Coronary artery (tissue), 2 donors: ENCODE results near the gene RAPGEF2.
"Not testable (repeated sequence)": the region's sequence is repeated elsewhere in the genome, so short reads cannot be mapped to it uniquely, and the experiment has no call there.

Experiments
- DNase-seq: peaks from one replicate; pipeline ENCODE4 v3.0.0-alpha.2; 2017; ENCODE audit warnings: low spot score
- H3K27ac ChIP-seq, 2 donors: fragments of 200-600 bp; sonication (generic); one replicate each; pipeline ENCODE4 v1.5.1; 2016 to 2019
- H3K4me3 ChIP-seq: fragments of 200-600 bp; sonication (generic); 2 replicates; pipeline ENCODE4 v1.5.1; 2016; ENCODE audit warnings: mild to moderate bottlenecking, moderate library complexity
- CTCF ChIP-seq: fragments of 200-600 bp; sonication (generic); IDR thresholded peaks from one replicate; pipeline ENCODE4 v1.5.1; 2019; ENCODE audit warnings: antibody characterized with exemption

RAPGEF2 gene

GRCh38 chr4:159370286-159370685 lies 267.4 kb downstream of the RAPGEF2 start:
- DNase-seq, result no peak
- Histone ChIP-seq H3K4me3 (no peak overlapping the region), H3K27ac (no peak overlapping the region)
- no peak for TF ChIP-seq CTCF

GRCh38 chr4:159374749-159375530 lies 272.1 kb downstream of the RAPGEF2 start:
- no peak for TF ChIP-seq CTCF

DNA sequence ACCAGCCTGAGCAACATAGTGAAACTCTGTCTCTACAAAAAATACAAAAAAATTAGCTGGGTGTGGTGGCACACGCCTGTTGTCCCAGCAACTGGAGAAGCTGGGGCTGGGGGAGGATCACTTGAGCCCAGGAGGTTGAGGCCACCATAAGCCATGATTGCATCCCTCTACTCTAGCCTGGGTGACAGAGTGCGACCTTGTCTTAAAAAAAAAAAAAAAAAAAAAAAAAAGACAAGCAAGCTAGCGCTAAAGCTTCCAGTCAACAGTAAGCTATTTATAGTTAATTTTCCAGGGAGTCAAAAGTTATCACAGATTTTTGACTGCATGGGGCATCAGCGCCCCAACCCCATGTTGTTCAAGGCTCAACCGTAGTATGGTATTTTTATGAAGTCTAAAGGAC lies 273.4 kb downstream of the RAPGEF2 start:
- no peak for TF ChIP-seq CTCF
- no peak for DNase-seq
- H3K27ac ChIP-seq, result no peak overlapping the region
- no peak overlapping the region for H3K4me3 ChIP-seq

More at GRCh38 chr4:159374749-159375530, 272.1 kb downstream of the RAPGEF2 start:
- no peak for DNase-seq
- Histone ChIP-seq H3K27ac (no peak overlapping the region), H3K4me3 (no peak overlapping the region)

DNA sequence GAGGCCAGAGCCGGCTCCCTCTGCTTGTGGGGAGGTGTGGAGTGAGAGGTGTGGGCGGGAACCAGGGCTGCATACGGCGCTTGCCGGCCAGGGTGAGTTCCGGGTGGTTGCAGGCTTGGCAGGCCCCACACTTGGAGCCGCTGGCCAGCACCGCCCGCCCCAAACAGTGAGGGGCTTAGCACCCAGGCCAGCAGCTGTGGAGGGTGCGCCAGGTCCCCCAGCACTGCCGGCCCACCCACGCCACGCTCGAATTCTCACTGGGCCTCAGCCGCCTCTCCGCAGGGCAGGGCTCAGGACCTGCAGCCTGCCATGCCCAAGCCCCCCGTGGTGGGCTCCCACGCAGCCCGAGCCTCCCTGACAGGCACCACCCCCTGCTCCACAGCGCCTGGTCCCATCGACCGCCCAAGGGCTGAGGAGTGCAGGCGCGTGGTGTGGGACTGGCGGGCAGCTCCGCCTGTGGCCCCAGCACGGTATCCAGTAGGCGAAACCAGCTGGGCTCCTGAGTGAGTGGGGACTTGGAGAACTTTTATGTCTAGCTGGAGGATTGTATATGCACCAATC lies 275.3 kb downstream of the RAPGEF2 start:
- no peak for TF ChIP-seq CTCF
- no peak overlapping the region for H3K27ac ChIP-seq
- DNase-seq, result no peak
- no peak overlapping the region for H3K4me3 ChIP-seq

GRCh38 chr4:159379064-159379463 lies 276.2 kb downstream of the RAPGEF2 start:
- not testable (repeated sequence) for DNase-seq, H3K27ac ChIP-seq, H3K4me3 ChIP-seq

DNA sequence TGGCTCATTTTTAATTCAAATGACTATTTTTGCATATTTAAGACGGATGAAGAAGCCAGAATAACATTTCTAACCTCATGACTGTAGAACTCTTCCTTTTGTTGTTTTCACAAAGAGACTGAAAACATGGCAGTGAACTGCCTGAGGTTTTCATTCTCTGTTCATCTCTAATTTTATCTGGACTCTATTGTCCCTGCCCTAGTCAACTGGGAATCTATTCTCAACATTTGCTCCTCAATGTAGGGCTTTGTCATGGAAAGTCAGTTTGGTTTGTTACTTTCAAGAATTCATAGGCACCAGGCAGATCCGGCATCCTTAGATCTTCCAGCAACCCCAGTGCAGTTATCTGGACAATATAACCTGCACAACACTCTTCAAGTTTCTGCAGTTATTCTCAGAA lies 277.0 kb downstream of the RAPGEF2 start:
- no peak for TF ChIP-seq CTCF
- no peak overlapping the region for H3K4me3 ChIP-seq
- no peak for DNase-seq

GRCh38 chr4:159382856-159383561 lies 280.1 kb downstream of the RAPGEF2 start:
- Histone ChIP-seq H3K27ac (no peak overlapping the region), H3K4me3 (no peak overlapping the region)
- DNase-seq, result no peak

More for the DNA sequence above, 277.0 kb downstream of the RAPGEF2 start:
- no peak overlapping the region for H3K27ac ChIP-seq

More at GRCh38 chr4:159382856-159383561, 280.1 kb downstream of the RAPGEF2 start:
- TF ChIP-seq CTCF, result no peak
